Progenitor cell of endocrine pancreas (in vitro differentiated cells): ENCODE measurements around the gene OR4P4. TPM values are rescaled to one million over a fixed set of nuclear protein-coding genes. Genes with fewer than 3 reads are reported as not detected.

ENCODE experiments used
- DNase-seq: peaks from one replicate; pipeline ENCODE4 v3.0.0; 2021; ENCODE audit warnings: low spot score; ENCODE audit not compliant: unreplicated experiment
- H3K27ac Mint-ChIP-seq: 2 replicates; pipeline ENCODE4 v1.8.0; 2021; ENCODE audit warnings: mild to moderate bottlenecking, moderate library complexity, mixed read lengths
- H3K27me3 Mint-ChIP-seq: 2 replicates; pipeline ENCODE4 v1.8.0; 2021; ENCODE audit warnings: mixed read lengths
- H3K36me3 Mint-ChIP-seq: 2 replicates; pipeline ENCODE4 v1.8.0; 2022; ENCODE audit warnings: mixed read lengths; ENCODE audit not compliant: insufficient read depth
- H3K4me1 Mint-ChIP-seq: 2 replicates; pipeline ENCODE4 v1.8.0; 2021; ENCODE audit warnings: low read depth, mixed read lengths
- H3K4me3 Mint-ChIP-seq: 2 replicates; pipeline ENCODE4 v1.8.0; 2021; ENCODE audit warnings: low read depth, mild to moderate bottlenecking, moderate library complexity, mixed read lengths
- H3K9me3 Mint-ChIP-seq: 2 replicates; pipeline ENCODE4 v1.8.0; 2021; ENCODE audit warnings: low read depth, mixed read lengths
- total RNA-seq: library from RNA; stranded (reverse); gene quantifications from 2 replicates; pipeline ENCODE4 v1.2.1, GENCODE V29; 2021
- TF ChIP-seq, protein P1 (sequence below): fragments of 200-600 bp; sonication (generic); IDR thresholded peaks from one replicate; pipeline ENCODE4 v1.5.0; 2021; ENCODE audit warnings: antibody characterized with exemption, mild to moderate bottlenecking; ENCODE audit not compliant: unreplicated experiment

Gene OR4P4
- total RNA-seq, 1 donor from 2014 or later = not detected

DNA sequence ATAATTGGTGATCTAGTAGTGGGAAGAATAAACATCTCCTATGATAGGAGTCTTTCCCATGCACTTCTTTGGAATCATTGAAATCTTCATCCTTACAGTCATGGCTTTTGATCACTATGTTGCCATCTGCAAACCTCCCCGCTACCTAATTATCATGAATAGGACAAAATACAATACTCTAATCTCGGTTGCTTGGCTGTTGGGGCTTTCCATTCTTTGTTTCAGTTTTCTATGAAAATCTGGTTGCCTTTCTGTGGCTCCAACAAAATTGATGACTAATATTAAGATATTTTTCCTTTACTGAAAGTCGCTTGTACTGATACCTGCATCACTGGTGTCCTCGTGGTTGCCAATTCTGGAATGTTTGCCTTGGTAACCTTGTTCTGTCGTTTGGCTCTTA, 38.9 kb downstream of the OR4P4 start:
- Mint-ChIP-seq H3K27me3 (no peaks in the 10 kb centered on the region), H3K27ac (no peak overlapping the region), H3K4me1 (no peaks in the 10 kb centered on the region), H3K9me3 (peaks cover 8% of the 10 kb centered on the region), H3K36me3 (no peaks in the 10 kb centered on the region), H3K4me3 (no peak overlapping the region)
- no peak for DNase-seq
- TF ChIP-seq, protein P1, sequence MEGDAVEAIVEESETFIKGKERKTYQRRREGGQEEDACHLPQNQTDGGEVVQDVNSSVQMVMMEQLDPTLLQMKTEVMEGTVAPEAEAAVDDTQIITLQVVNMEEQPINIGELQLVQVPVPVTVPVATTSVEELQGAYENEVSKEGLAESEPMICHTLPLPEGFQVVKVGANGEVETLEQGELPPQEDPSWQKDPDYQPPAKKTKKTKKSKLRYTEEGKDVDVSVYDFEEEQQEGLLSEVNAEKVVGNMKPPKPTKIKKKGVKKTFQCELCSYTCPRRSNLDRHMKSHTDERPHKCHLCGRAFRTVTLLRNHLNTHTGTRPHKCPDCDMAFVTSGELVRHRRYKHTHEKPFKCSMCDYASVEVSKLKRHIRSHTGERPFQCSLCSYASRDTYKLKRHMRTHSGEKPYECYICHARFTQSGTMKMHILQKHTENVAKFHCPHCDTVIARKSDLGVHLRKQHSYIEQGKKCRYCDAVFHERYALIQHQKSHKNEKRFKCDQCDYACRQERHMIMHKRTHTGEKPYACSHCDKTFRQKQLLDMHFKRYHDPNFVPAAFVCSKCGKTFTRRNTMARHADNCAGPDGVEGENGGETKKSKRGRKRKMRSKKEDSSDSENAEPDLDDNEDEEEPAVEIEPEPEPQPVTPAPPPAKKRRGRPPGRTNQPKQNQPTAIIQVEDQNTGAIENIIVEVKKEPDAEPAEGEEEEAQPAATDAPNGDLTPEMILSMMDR = no peak

Other genes with a start within 250 kb of the OR4P4 start
- gene OR4C15, start 80.6 kb upstream of the OR4P4 start, total RNA-seq = not detected in 2 replicates
- not detected in 2 replicates for gene OR4C16, start 63.0 kb upstream of the OR4P4 start, total RNA-seq
- gene OR4C11, start 27.5 kb upstream of the OR4P4 start, total RNA-seq = not detected in 2 replicates
- gene OR4S2, start 13.2 kb downstream of the OR4P4 start, total RNA-seq = not detected in 2 replicates
- not detected in 2 replicates for gene OR4C6, start 27.1 kb downstream of the OR4P4 start, total RNA-seq
- not detected in 2 replicates for gene OR5D13, start 138.3 kb downstream of the OR4P4 start, total RNA-seq
- gene OR5D14, start 160.4 kb downstream of the OR4P4 start, total RNA-seq = not detected in 2 replicates
- not detected in 2 replicates for gene OR5L1, start 176.3 kb downstream of the OR4P4 start, total RNA-seq
- not detected in 2 replicates for gene OR5D18, start 184.5 kb downstream of the OR4P4 start, total RNA-seq
- gene OR5L2, start 192.1 kb downstream of the OR4P4 start, total RNA-seq = not detected in 2 replicates
- gene OR5D16, start 203.6 kb downstream of the OR4P4 start, total RNA-seq = not detected in 2 replicates
- not detected in 2 replicates for gene TRIM51, start 248.2 kb downstream of the OR4P4 start, total RNA-seq